Measurements from ENCODE around the gene KLF16.

KLF16 gene

DNA sequence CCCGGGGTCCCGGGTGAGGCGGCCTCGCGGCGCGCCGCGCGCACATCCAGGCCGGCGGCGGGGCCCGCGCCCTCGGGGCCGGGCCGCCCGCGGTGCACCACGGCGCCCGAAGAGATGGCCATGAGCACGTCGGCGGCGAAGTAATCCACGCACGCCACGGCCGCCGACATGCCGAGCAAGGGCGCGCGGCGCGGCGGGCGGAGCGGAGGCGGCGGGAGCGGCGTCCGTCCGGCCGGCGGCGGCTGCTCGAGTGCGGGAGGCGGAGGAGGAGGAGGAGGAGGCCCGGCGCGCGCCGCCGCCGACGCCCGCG is at the start of gene KLF16:
Gene KLF16 (minus strand): TSS at position 252 of the 310 bp plus-strand sequence. CDS start 82 bp downstream, at position 170.
- no peak for DNase-seq (ENCODE audit: extremely low spot score)
- POLR2A ChIA-PET, result no interaction called here
- CTCF ChIA-PET, result no interaction called here
- TF ChIP-seq FOXM1 (IDR thresholded peaks at IDR 0.05; ENCODE audit: borderline replicate concordance) (no peak), ELF4 (IDR thresholded peaks at IDR 0.05) (no peak), CTBP1 (IDR thresholded peaks at IDR 0.05; ENCODE audit: borderline replicate concordance) (no peak), ZNF384 (IDR thresholded peaks at IDR 0.05) (no peak), TARDBP (IDR thresholded peaks at IDR 0.05) (no peak), FOXK2 (IDR thresholded peaks at IDR 0.05) (no peak), BHLHE40 (IDR thresholded peaks at IDR 0.05; ENCODE audit: borderline replicate concordance) (no peak), ARNT (IDR thresholded peaks at IDR 0.05) (no peak), NFRKB (IDR thresholded peaks at IDR 0.05) (no peak), FOXA1 (IDR thresholded peaks at IDR 0.05) (no peak), SP1 (IDR thresholded peaks at IDR 0.05) (no peak), LEF1 (IDR thresholded peaks at IDR 0.05; ENCODE audit: borderline replicate concordance) (no peak), L3MBTL2 (conservative IDR thresholded peaks at IDR 0.05) (no peak), HDGF (IDR thresholded peaks at IDR 0.05; ENCODE audit: borderline replicate concordance) (no peak), SUZ12 (IDR thresholded peaks at IDR 0.05) (no peak)
- TF ChIP-seq, protein P1, sequence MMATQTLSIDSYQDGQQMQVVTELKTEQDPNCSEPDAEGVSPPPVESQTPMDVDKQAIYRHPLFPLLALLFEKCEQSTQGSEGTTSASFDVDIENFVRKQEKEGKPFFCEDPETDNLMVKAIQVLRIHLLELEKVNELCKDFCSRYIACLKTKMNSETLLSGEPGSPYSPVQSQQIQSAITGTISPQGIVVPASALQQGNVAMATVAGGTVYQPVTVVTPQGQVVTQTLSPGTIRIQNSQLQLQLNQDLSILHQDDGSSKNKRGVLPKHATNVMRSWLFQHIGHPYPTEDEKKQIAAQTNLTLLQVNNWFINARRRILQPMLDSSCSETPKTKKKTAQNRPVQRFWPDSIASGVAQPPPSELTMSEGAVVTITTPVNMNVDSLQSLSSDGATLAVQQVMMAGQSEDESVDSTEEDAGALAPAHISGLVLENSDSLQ (IDR thresholded peaks at IDR 0.05), result no peak

DNA sequence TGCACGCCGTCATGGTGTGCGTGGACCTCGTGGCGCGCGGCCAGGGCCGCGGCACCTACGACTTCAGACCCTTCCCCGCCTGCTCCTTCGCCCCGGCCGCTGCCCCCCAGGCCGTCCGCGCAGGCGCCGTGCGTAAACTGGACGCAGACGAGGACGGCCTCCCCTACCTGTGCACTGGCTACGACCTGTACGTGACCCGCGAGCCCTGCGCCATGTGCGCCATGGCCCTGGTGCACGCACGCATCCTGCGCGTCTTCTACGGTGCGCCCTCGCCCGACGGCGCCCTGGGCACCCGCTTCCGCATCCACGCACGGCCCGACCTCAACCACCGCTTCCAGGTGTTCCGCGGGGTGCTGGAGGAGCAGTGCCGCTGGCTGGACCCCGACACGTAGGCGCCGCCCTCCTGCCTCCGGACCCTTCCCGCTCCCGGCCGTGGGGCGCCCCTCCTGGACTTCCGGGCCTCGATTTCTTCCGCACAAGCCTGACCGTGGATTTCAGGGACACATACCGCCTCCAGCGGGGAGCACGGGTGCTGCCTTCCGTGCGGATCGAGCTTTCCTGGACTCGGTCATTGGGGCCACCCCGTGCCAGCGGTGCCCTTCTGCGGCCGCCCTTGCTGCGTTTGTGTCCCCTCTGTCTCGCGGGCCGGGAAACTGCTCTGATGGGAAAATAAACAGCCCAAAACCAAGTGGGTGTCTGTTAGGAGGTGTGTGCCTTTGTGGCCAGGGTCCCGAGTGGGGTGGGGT is 49.6 kb upstream of the KLF16 start:
- ChIA-PET POLR2A (interaction anchor here (1.4 kb wide), 1 partner anchor 8 kb away, joined by 8 read pairs; the partner anchor contains the start of genes ADAT3 and SCAMP4), CTCF (no interaction called here)
- TF ChIP-seq TARDBP (IDR thresholded peaks at IDR 0.05), result no peak
- no peak for TF ChIP-seq CTBP1 (IDR thresholded peaks at IDR 0.05; ENCODE audit: borderline replicate concordance)
- no peak for TF ChIP-seq SP1 (IDR thresholded peaks at IDR 0.05)
- TF ChIP-seq SUZ12 (IDR thresholded peaks at IDR 0.05), result no peak
- no peak for TF ChIP-seq ZNF384 (IDR thresholded peaks at IDR 0.05)
- no peak for TF ChIP-seq ELF4 (IDR thresholded peaks at IDR 0.05)
- no peak for TF ChIP-seq HDGF (IDR thresholded peaks at IDR 0.05; ENCODE audit: borderline replicate concordance)
- no peak for TF ChIP-seq LEF1 (IDR thresholded peaks at IDR 0.05; ENCODE audit: borderline replicate concordance)
- TF ChIP-seq, protein P1 (IDR thresholded peaks at IDR 0.05), result no peak
- no peak for TF ChIP-seq FOXM1 (IDR thresholded peaks at IDR 0.05; ENCODE audit: borderline replicate concordance)
- no peak for TF ChIP-seq L3MBTL2 (conservative IDR thresholded peaks at IDR 0.05)
- no peak for TF ChIP-seq NFRKB (IDR thresholded peaks at IDR 0.05)
- no peak for TF ChIP-seq FOXA1 (IDR thresholded peaks at IDR 0.05)
- TF ChIP-seq ARNT (IDR thresholded peaks at IDR 0.05), result no peak
- no peak for TF ChIP-seq BHLHE40 (IDR thresholded peaks at IDR 0.05; ENCODE audit: borderline replicate concordance)
- DNase-seq (ENCODE audit: extremely low spot score), result no peak

DNA sequence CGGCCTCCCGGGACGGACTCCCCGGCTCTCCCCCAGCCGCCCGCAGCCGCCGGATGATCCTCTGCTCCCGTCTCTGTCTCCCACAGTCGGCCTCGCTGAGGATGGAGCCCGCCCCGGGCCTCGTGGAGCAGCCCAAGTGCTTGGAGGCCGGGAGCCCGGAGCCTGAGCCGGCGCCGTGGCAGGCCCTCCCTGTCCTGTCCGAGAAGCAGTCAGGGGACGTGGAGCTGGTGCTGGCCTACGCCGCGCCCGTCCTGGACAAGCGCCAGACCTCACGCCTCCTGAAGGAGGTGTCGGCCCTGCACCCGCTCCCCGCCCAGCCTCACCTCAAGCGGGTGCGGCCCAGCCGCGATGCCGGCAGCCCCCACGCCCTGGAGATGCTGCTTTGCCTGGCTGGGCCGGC is 48.6 kb upstream of the KLF16 start:
- DNase-seq (ENCODE audit: extremely low spot score), result no peak
- TF ChIP-seq HDGF (IDR thresholded peaks at IDR 0.05; ENCODE audit: borderline replicate concordance) (no peak), SP1 (IDR thresholded peaks at IDR 0.05) (no peak), ARNT (IDR thresholded peaks at IDR 0.05) (no peak), NFRKB (IDR thresholded peaks at IDR 0.05) (no peak), SUZ12 (IDR thresholded peaks at IDR 0.05) (no peak)
- ChIA-PET CTCF (no interaction called here), POLR2A (interaction anchor here (1.4 kb wide), 1 partner anchor 14 kb away, joined by 3 read pairs; no protein-coding TSS in a partner anchor)

DNA sequence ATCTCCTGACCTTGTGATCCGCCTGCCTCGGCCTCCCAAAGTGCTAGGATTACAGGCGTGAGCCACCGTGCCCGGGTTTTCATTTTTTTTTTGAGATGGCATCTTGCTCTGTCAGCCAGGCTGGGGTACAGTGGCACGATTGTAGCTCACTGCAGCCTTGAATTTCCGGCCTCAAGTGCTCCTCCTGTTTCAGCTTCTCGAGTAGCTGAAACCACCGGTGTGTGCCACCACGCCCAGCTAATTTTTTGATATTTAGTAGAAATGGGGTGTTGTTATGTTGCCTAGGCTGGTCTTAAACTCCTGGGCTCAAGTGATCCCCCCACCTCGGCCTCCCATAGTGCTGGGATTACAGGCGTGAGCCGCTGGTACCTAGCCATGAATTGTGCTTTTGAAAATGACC is 47.7 kb upstream of the KLF16 start:
- ChIA-PET CTCF (no interaction called here), POLR2A (interaction anchor here (1.4 kb wide), 1 partner anchor 14 kb away, joined by 3 read pairs; no protein-coding TSS in a partner anchor)
- no peak for TF ChIP-seq ARNT (IDR thresholded peaks at IDR 0.05)
- no peak for TF ChIP-seq LEF1 (IDR thresholded peaks at IDR 0.05; ENCODE audit: borderline replicate concordance)
- TF ChIP-seq ZNF384 (IDR thresholded peaks at IDR 0.05), result no peak
- no peak for TF ChIP-seq TARDBP (IDR thresholded peaks at IDR 0.05)
- TF ChIP-seq NFRKB (IDR thresholded peaks at IDR 0.05), result no peak
- no peak for TF ChIP-seq FOXA1 (IDR thresholded peaks at IDR 0.05)
- TF ChIP-seq, protein P1 (IDR thresholded peaks at IDR 0.05), result no peak
- TF ChIP-seq FOXM1 (IDR thresholded peaks at IDR 0.05; ENCODE audit: borderline replicate concordance), result no peak
- TF ChIP-seq ELF4 (IDR thresholded peaks at IDR 0.05), result no peak
- no peak for TF ChIP-seq SP1 (IDR thresholded peaks at IDR 0.05)
- DNase-seq (ENCODE audit: extremely low spot score), result no peak

DNA sequence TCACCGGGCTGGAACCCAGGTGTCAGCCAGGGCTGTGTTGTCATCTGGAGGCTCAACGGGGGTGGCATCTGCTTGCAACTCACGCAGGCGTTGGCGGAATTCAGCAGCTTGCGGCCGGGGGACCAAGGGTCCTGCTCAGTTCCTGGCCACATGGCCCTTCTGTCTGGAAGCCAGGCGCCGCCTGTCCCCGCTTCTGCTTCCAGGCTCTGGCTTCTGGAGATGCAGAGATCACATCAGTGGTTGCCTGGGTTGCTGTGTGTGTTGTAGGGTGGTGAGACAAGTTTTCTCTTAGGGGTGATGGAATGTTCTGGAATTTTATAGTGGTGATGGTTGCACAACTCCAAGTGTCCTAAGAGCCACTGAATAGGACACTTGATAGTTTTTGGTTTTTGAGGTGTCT is 46.8 kb upstream of the KLF16 start:
- ChIA-PET CTCF (interaction anchor here (0.7 to 1.7 kb wide), 2 partner anchors 13 to 67 kb away, joined by 5 read pairs; no protein-coding TSS in a partner anchor), POLR2A (no interaction called here)
- DNase-seq (ENCODE audit: extremely low spot score), result no peak
- no peak for TF ChIP-seq ZNF384 (IDR thresholded peaks at IDR 0.05)
- TF ChIP-seq FOXM1 (IDR thresholded peaks at IDR 0.05; ENCODE audit: borderline replicate concordance), result no peak
- no peak for TF ChIP-seq SP1 (IDR thresholded peaks at IDR 0.05)
- TF ChIP-seq L3MBTL2 (conservative IDR thresholded peaks at IDR 0.05), result no peak
- TF ChIP-seq, protein P1 (IDR thresholded peaks at IDR 0.05), result no peak
- no peak for TF ChIP-seq ARNT (IDR thresholded peaks at IDR 0.05)
- TF ChIP-seq NFRKB (IDR thresholded peaks at IDR 0.05), result no peak
- TF ChIP-seq LEF1 (IDR thresholded peaks at IDR 0.05; ENCODE audit: borderline replicate concordance), result no peak
